GM21360 (cell line): ENCODE measurements around the gene RECK.

ENCODE experiments used
- ATAC-seq: cut with Tn5 transposase; IDR thresholded peaks from one replicate; pipeline ENCODE4 v1.9.1; 2021; ENCODE audit warnings: mild to moderate bottlenecking, moderate library complexity; ENCODE audit not compliant: unreplicated experiment

The RECK gene

GRCh38 chr9:36023260-36024048, 13.3 kb upstream of the RECK start:
- ATAC-seq = no peak

GRCh38 chr9:36025746-36026145, 11.0 kb upstream of the RECK start:
- no peak for ATAC-seq

GRCh38 chr9:36029202-36029601, 7.5 kb upstream of the RECK start:
- no peak for ATAC-seq

- no peak for ATAC-seq
Measured at GRCh38 chr9:36029765-36030528, 6.8 kb upstream of the RECK start.

- no peak for ATAC-seq
Measured at GRCh38 chr9:36030871-36031270, 5.8 kb upstream of the RECK start.

GRCh38 chr9:36031774-36032555, 4.7 kb upstream of the RECK start:
- no peak for ATAC-seq

GRCh38 chr9:36033788-36034187, 2.9 kb upstream of the RECK start:
- no peak for ATAC-seq

- no peak for ATAC-seq
Measured at GRCh38 chr9:36034234-36034633, 2.5 kb upstream of the RECK start.

- ATAC-seq = no peak
Measured at GRCh38 chr9:36035006-36035405, 1.7 kb upstream of the RECK start.

GRCh38 chr9:36036253-36036779, 397 bp upstream of the RECK start:
- no peak for ATAC-seq

- ATAC-seq = no peak
Measured at GRCh38 chr9:36037549-36038122, 923 bp downstream of the RECK start.

GRCh38 chr9:36039121-36039520, 2.4 kb downstream of the RECK start:
- ATAC-seq = no peak

- no peak for ATAC-seq
Measured at GRCh38 chr9:36039696-36040095, 3.0 kb downstream of the RECK start.

- ATAC-seq = no peak
Measured at GRCh38 chr9:36040271-36040925, 3.7 kb downstream of the RECK start.

GRCh38 chr9:36041506-36041905, 4.8 kb downstream of the RECK start:
- no peak for ATAC-seq

GRCh38 chr9:36045610-36046009, 8.9 kb downstream of the RECK start:
- ATAC-seq = no peak

- ATAC-seq = no peak
Measured at GRCh38 chr9:36046923-36047322, 10.2 kb downstream of the RECK start.

GRCh38 chr9:36049408-36049807, 12.7 kb downstream of the RECK start:
- no peak for ATAC-seq

- no peak for ATAC-seq
Measured at GRCh38 chr9:36050476-36050875, 13.8 kb downstream of the RECK start.

- no peak for ATAC-seq
Measured at GRCh38 chr9:36051317-36051716, 14.6 kb downstream of the RECK start.
